Measurements from ENCODE around the gene ZFAND2A. TPM values are rescaled to one million over a fixed set of nuclear protein-coding genes. Genes with fewer than 3 reads are reported as not detected.

ZFAND2A gene
- total RNA-seq, 1 experiment from 2014 or later = 13.7 TPM

- no CpG with 5 or more reads among the region's 6 CpGs for whole genome bisulfite sequencing (ENCODE audit: extremely low coverage, insufficient read length, low lambda C conversion rate)
- Histone ChIP-seq H2BK5ac (ENCODE audit: insufficient read length, low read length) (no peak overlapping the region), H2AFZ (ENCODE audit: low read length) (no peak overlapping the region)
Observed at GRCh38 chr7:1141651-1142050, 18.3 kb downstream of the ZFAND2A start.

More at GRCh38 chr7:1141651-1142050, 18.3 kb downstream of the ZFAND2A start:
- Histone ChIP-seq H4K91ac (ENCODE audit: insufficient read length, low read depth, low read length) (no peak overlapping the region), H2BK120ac (ENCODE audit: low read depth, low read length, poor library complexity, severe bottlenecking) (no peak overlapping the region), H3K14ac (ENCODE audit: insufficient read depth, low read length) (no peak overlapping the region), H2BK20ac (ENCODE audit: low read depth, low read length, poor library complexity, severe bottlenecking) (no peak overlapping the region), H3K79me2 (ENCODE audit: insufficient read depth, low read length) (no peaks in the 10 kb centered on the region; the same call in 1 of the 2 replicates), H4K20me1 (ENCODE audit: control insufficient read depth, insufficient read depth, insufficient read length) (peaks cover 5% of the 10 kb centered on the region), H2BK15ac (ENCODE audit: low read depth, low read length) (no peak overlapping the region), H3K4me2 (ENCODE audit: insufficient read depth, insufficient read length, low read length) (no peak overlapping the region), H3K27me3 (ENCODE audit: insufficient read depth, low read length) (no peaks in the 10 kb centered on the region), H4K8ac (replicated peaks; ENCODE audit: insufficient read length, low read depth, low read length) (no peak overlapping the region), H3K18ac (ENCODE audit: insufficient read length, low read depth, low read length) (no peak overlapping the region), H3K56ac (ENCODE audit: insufficient read length, low read depth, low read length) (no peak overlapping the region), H2AK5ac (ENCODE audit: insufficient read length, low read length) (no peak overlapping the region), H3T11ph (ENCODE audit: low read length) (no peak overlapping the region), H3K23ac (ENCODE audit: insufficient read length, low read depth, low read length) (no peak overlapping the region), H3K4ac (ENCODE audit: low read depth, low read length) (no peak overlapping the region), H3K27ac (ENCODE audit: insufficient read length, low read depth, low read length) (no peak overlapping the region), H3K23me2 (ENCODE audit: insufficient read length, low read depth, low read length, poor library complexity, severe bottlenecking) (peaks cover 9% of the 10 kb centered on the region), H3K79me1 (ENCODE audit: insufficient read depth, low read depth, low read length, poor library complexity, severe bottlenecking) (no peaks in the 10 kb centered on the region), H2BK12ac (ENCODE audit: insufficient read length, low read depth, low read length) (no peak overlapping the region), H4K5ac (ENCODE audit: insufficient read length, low read depth, low read length) (no peak overlapping the region), H3K9me3 (ENCODE audit: control insufficient read depth, low read depth, low read length) (no peaks in the 10 kb centered on the region), H3K4me1 (ENCODE audit: insufficient read depth, low read length) (no peaks in the 10 kb centered on the region; the same call in 1 of the 2 replicates), H3K9ac (ENCODE audit: extremely low read depth, insufficient read length, low read length) (no peak overlapping the region)
- TF ChIP-seq, protein P1, sequence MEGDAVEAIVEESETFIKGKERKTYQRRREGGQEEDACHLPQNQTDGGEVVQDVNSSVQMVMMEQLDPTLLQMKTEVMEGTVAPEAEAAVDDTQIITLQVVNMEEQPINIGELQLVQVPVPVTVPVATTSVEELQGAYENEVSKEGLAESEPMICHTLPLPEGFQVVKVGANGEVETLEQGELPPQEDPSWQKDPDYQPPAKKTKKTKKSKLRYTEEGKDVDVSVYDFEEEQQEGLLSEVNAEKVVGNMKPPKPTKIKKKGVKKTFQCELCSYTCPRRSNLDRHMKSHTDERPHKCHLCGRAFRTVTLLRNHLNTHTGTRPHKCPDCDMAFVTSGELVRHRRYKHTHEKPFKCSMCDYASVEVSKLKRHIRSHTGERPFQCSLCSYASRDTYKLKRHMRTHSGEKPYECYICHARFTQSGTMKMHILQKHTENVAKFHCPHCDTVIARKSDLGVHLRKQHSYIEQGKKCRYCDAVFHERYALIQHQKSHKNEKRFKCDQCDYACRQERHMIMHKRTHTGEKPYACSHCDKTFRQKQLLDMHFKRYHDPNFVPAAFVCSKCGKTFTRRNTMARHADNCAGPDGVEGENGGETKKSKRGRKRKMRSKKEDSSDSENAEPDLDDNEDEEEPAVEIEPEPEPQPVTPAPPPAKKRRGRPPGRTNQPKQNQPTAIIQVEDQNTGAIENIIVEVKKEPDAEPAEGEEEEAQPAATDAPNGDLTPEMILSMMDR (conservative IDR thresholded peaks at IDR 0.05) = no peak
- H3K27me3 Mint-ChIP-seq (ENCODE audit: low read depth) = no peaks in the 10 kb centered on the region; the same call in 1 of the 2 replicates
- H3K4me1 Mint-ChIP-seq = peaks cover 7% of the 10 kb centered on the region in 2 experiments
- no peak overlapping the region for H3K4me3 Mint-ChIP-seq
- H3K27ac Mint-ChIP-seq = no peak overlapping the region
- no peaks in the 10 kb centered on the region for H3K9me3 Mint-ChIP-seq
- no peak for DNase-seq
- H3K36me3 Mint-ChIP-seq (ENCODE audit: insufficient read depth in 1 of 3, low read depth in 3 of 3) = no peaks in the 10 kb centered on the region

Data from H9 (cell line).